DND-41 (cell line): ENCODE data around the gene FAM174C.

Source experiments
- CTCF ChIP-seq: IDR thresholded peaks from 2 replicates; pipeline ENCODE4 v1.5.1; 2012; ENCODE audit warnings: borderline replicate concordance, low read length, moderate library complexity, mild to moderate bottlenecking; ENCODE audit not compliant: poor library complexity, severe bottlenecking; ENCODE audit errors: extremely low read depth
- EZH2 ChIP-seq: IDR thresholded peaks from 3 replicates; pipeline ENCODE4 v1.6.1; 2012; ENCODE audit warnings: borderline replicate concordance, low read depth, mild to moderate bottlenecking, moderate library complexity, low read length, inconsistent platforms; ENCODE audit not compliant: severe bottlenecking

- TF ChIP-seq CTCF, result no peak
- no peak for TF ChIP-seq EZH2
Measured at GRCh38 chr19:1277061-1277460, 1.7 kb downstream of the FAM174C start.
